ENCODE data around the gene WDR83. TPM values are rescaled to one million over a fixed set of nuclear protein-coding genes. Genes with fewer than 3 reads are reported as not detected.

Gene WDR83
- total RNA-seq, 4 donors from 2014 or later, result 7.1 to 10.2 (median 8.5) TPM

- ATAC-seq (ENCODE audit: low FRiP score) (peak; percentile 19), DNase-seq (ENCODE audit: low spot score) (no peak)
- no peak for TF ChIP-seq CTCF (IDR thresholded peaks at IDR 0.05)
Measured at GRCh38 chr19:12723641-12724426, 57.2 kb downstream of the WDR83 start, which contains the start of gene TNPO2. TSS of gene TNPO2 (minus strand) at chr19:12723932. CDS start at chr19:12720977, 2,955 bp downstream.

Small RNA genes lying within 50 kb of the gene (small RNA-seq; reads per million reads assigned to genes)
- 360 reads per million, percentile 98 among the genes with 10 or more reads in this experiment for gene SNORD41

Other genes with a start within 250 kb of the WDR83 start
- gene ZNF443, start 225.8 kb upstream of the WDR83 start, total RNA-seq, result 1 to 10 TPM; 2.3 to 6.5 (median 2.7) TPM
- 1 to 10 TPM; 1.8 to 4.6 (median 2.4) TPM for gene ZNF709, start 182.0 kb upstream of the WDR83 start, total RNA-seq
- gene ZNF564, start 115.3 kb upstream of the WDR83 start, total RNA-seq, result 10 to 100 TPM in 2 of 4 donors, 1 to 10 TPM in 2; 5.9 to 16.1 (median 8.3) TPM
- gene ZNF490, start 56.0 kb upstream of the WDR83 start, total RNA-seq, result 1 to 10 TPM; 3.6 to 6.3 (median 4.7) TPM
- gene ZNF791, start 55.9 kb upstream of the WDR83 start, total RNA-seq, result 10 to 100 TPM; 12.9 to 23.3 (median 16.3) TPM
- 100 to 1,000 TPM in 1 of 4 donors, 10 to 100 TPM in 3; 63.8 to 104 (median 74.6) TPM for gene MAN2B1, start 65 bp upstream of the WDR83 start, total RNA-seq
- gene DHPS, start 15.1 kb downstream of the WDR83 start, total RNA-seq, result 100 to 1,000 TPM in 1 of 4 donors, 10 to 100 TPM in 3; 68.5 to 119 (median 80.9) TPM
- not detected for gene GNG14, start 21.2 kb downstream of the WDR83 start, total RNA-seq
- 1 to 10 TPM; 3.2 to 5.6 (median 4.4) TPM for gene FBXW9, start 29.8 kb downstream of the WDR83 start, total RNA-seq
- gene TNPO2, start 57.1 kb downstream of the WDR83 start, total RNA-seq, result 10 to 100 TPM; 44.8 to 95.4 (median 55.8) TPM
- gene TRIR, start 67.9 kb downstream of the WDR83 start, total RNA-seq, result 100 to 1,000 TPM; 309 to 348 (median 323) TPM
- gene GET3, start 70.7 kb downstream of the WDR83 start, total RNA-seq, result 10 to 100 TPM; 36.6 to 55.4 (median 48.9) TPM
- not detected for gene BEST2, start 85.0 kb downstream of the WDR83 start, total RNA-seq
- 10 to 100 TPM; 26.9 to 71.3 (median 56.3) TPM for gene HOOK2, start 108.7 kb downstream of the WDR83 start, total RNA-seq
- 1,000 to 10,000 TPM in 2 of 4 donors, 100 to 1,000 TPM in 2; 852 to 2,498 (median 1,079) TPM for gene JUNB, start 124.7 kb downstream of the WDR83 start, total RNA-seq
- 100 to 1,000 TPM; 165 to 320 (median 219) TPM for gene PRDX2, start 135.0 kb downstream of the WDR83 start, total RNA-seq
- not detected for gene THSD8, start 135.3 kb downstream of the WDR83 start, total RNA-seq
- 10 to 100 TPM in 1 of 4 donors, 1 to 10 TPM in 3; 2.8 to 10.4 (median 5.9) TPM for gene RNASEH2A, start 139.8 kb downstream of the WDR83 start, total RNA-seq
- gene RTBDN, start 167.8 kb downstream of the WDR83 start, total RNA-seq, result not detected
- not detected for gene MAST1, start 171.7 kb downstream of the WDR83 start, total RNA-seq
- 10 to 100 TPM; 24.6 to 36.9 (median 28.4) TPM for gene DNASE2, start 214.6 kb downstream of the WDR83 start, total RNA-seq
- gene KLF1, start 220.4 kb downstream of the WDR83 start, total RNA-seq, result under 1 TPM in 1 of 4 donors, not detected in 3; 0.69 TPM
- 10 to 100 TPM; 36.1 to 51.4 (median 45.2) TPM for gene GCDH, start 224.4 kb downstream of the WDR83 start, total RNA-seq

Data from omental fat pad (tissue), 4 donors.